Progenitor cell of endocrine pancreas (in vitro differentiated cells): ENCODE data around the gene N4BP2L2. TPM values are rescaled to one million over a fixed set of nuclear protein-coding genes. Genes with fewer than 3 reads are reported as not detected.

Experiments
- DNase-seq: peaks from one replicate; pipeline ENCODE4 v3.0.0; 2021; ENCODE audit warnings: low spot score; ENCODE audit not compliant: unreplicated experiment
- H3K27ac Mint-ChIP-seq: 2 replicates; pipeline ENCODE4 v1.8.0; 2021; ENCODE audit warnings: mild to moderate bottlenecking, moderate library complexity, mixed read lengths
- H3K27me3 Mint-ChIP-seq: 2 replicates; pipeline ENCODE4 v1.8.0; 2021; ENCODE audit warnings: mixed read lengths
- H3K36me3 Mint-ChIP-seq: 2 replicates; pipeline ENCODE4 v1.8.0; 2022; ENCODE audit warnings: mixed read lengths; ENCODE audit not compliant: insufficient read depth
- H3K4me1 Mint-ChIP-seq: 2 replicates; pipeline ENCODE4 v1.8.0; 2021; ENCODE audit warnings: low read depth, mixed read lengths
- H3K4me3 Mint-ChIP-seq: 2 replicates; pipeline ENCODE4 v1.8.0; 2021; ENCODE audit warnings: low read depth, mild to moderate bottlenecking, moderate library complexity, mixed read lengths
- H3K9me3 Mint-ChIP-seq: 2 replicates; pipeline ENCODE4 v1.8.0; 2021; ENCODE audit warnings: low read depth, mixed read lengths
- total RNA-seq: library from RNA; stranded (reverse); gene quantifications from 2 replicates; pipeline ENCODE4 v1.2.1, GENCODE V29; 2021
- TF ChIP-seq, protein P1 (sequence below): fragments of 200-600 bp; sonication (generic); IDR thresholded peaks from one replicate; pipeline ENCODE4 v1.5.0; 2021; ENCODE audit warnings: antibody characterized with exemption, mild to moderate bottlenecking; ENCODE audit not compliant: unreplicated experiment

The N4BP2L2 gene
- total RNA-seq, 1 donor from 2014 or later: 155 TPM

DNA sequence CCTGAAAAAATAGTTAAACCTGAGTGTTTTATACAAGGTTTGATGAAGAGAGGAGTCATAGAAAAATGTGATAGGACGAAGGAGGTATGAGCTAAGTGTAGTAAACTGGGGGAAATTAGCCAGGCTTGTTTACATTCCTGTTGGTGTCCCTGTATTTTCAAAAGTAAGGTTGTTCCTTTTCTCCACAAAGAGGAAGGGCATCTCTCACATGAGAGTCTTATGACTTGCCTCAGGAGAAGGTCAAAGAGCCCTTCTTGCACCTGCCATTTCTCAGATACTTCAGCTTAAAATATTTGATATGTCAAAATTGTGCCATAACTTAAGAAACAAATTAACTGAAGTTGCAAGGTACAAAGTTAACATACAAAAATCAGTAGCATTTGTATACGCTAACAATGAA is 3.6 kb upstream of the N4BP2L2 start:
- H3K27me3 Mint-ChIP-seq: no peaks in the 10 kb centered on the region
- DNase-seq: no peak
- H3K27ac Mint-ChIP-seq: no peak overlapping the region
- TF ChIP-seq, protein P1, sequence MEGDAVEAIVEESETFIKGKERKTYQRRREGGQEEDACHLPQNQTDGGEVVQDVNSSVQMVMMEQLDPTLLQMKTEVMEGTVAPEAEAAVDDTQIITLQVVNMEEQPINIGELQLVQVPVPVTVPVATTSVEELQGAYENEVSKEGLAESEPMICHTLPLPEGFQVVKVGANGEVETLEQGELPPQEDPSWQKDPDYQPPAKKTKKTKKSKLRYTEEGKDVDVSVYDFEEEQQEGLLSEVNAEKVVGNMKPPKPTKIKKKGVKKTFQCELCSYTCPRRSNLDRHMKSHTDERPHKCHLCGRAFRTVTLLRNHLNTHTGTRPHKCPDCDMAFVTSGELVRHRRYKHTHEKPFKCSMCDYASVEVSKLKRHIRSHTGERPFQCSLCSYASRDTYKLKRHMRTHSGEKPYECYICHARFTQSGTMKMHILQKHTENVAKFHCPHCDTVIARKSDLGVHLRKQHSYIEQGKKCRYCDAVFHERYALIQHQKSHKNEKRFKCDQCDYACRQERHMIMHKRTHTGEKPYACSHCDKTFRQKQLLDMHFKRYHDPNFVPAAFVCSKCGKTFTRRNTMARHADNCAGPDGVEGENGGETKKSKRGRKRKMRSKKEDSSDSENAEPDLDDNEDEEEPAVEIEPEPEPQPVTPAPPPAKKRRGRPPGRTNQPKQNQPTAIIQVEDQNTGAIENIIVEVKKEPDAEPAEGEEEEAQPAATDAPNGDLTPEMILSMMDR: no peak
- peaks cover 3% of the 10 kb centered on the region for H3K4me1 Mint-ChIP-seq
- no peaks in the 10 kb centered on the region for H3K36me3 Mint-ChIP-seq
- peaks cover 5% of the 10 kb centered on the region for H3K9me3 Mint-ChIP-seq
- no peak overlapping the region for H3K4me3 Mint-ChIP-seq

DNA sequence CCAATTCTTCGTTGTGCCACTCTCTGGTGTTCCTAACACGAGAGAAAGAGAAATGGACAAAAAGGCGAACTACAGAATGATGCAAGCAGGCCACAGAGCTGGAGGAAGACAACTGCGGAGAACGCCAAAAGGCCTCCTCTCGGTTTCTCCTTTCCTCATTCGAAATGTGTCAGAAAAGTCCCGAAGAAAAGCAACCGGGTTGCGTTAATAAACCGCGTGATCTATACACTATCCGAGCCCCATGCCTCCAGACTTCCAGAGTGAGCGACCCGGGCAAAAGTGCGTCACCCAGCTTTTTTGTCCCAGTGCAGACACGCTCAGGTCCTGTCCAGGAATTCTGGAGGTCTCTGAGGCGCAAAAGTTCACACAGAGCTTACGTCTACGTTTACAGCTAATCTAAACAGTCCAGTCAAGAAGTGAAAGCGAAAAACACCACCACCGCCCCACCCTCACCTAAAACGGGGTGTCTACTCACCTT is 413 bp downstream of the N4BP2L2 start:
- Mint-ChIP-seq H3K9me3 (peaks cover 5% of the 10 kb centered on the region), H3K4me3 (peak overlapping the region; percentile 96), H3K27me3 (no peaks in the 10 kb centered on the region), H3K36me3 (peaks cover 24% of the 10 kb centered on the region), H3K4me1 (peaks cover 20% of the 10 kb centered on the region), H3K27ac (peak overlapping the region; percentile 99)
- TF ChIP-seq, protein P1: no peak
- DNase-seq: peak; percentile 27

DNA sequence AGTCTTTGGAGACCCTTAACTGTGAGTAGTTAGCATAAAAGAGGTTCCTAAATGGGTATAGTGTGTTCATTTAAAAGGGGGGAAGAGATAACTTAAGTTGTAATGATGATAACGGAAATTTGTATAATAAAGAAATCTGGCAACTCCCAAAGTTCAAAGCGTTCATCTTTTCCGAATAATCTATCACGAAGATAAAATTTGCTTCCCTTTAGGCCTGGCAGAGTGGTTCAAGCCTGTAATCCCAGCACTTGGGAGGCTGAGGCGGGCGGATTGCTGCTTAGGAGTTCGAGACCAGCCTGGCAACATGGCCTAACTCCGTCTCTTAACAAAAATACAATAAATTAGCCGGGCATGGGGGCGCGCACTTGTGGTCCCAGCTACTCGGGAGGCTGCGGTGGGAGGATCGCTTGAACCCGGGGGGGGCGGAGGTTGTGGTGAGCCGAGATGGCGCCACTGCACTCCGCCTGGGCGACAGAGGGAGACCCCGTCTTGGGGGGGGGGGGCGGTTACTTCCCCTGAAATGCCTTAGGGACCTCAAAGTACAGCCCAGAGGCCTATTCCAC is 934 bp downstream of the N4BP2L2 start:
- Mint-ChIP-seq H3K27me3 (no peaks in the 10 kb centered on the region), H3K36me3 (peaks cover 24% of the 10 kb centered on the region), H3K27ac (peak overlapping the region; percentile 99), H3K4me3 (peak overlapping the region; percentile 96), H3K9me3 (peaks cover 5% of the 10 kb centered on the region), H3K4me1 (peaks cover 20% of the 10 kb centered on the region)
- TF ChIP-seq, protein P1: no peak
- peak; percentile 12 for DNase-seq

DNA sequence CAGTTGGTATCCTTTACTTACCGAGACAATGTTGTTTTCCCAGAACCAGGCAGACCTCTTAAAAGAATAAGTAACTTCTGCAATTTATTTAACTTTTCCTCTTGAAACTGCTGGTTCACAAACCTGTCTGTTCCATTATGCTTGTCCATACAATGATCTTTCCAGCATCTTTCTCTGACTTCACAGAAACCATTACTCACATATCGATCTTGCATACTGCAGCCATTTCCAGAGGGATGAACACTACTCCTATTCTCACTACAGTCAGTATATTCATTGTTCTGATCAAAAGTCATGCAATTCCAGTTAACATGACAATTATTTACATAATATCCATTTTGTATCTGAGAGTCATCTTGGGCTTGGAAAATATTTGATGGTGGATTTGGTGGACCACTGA is 2.8 kb downstream of the N4BP2L2 start:
- peaks cover 5% of the 10 kb centered on the region for H3K9me3 Mint-ChIP-seq
- peaks cover 26% of the 10 kb centered on the region for H3K36me3 Mint-ChIP-seq
- H3K27ac Mint-ChIP-seq: no peak overlapping the region
- H3K4me1 Mint-ChIP-seq: peaks cover 23% of the 10 kb centered on the region
- DNase-seq: no peak
- TF ChIP-seq, protein P1: no peak
- H3K27me3 Mint-ChIP-seq: no peaks in the 10 kb centered on the region
- H3K4me3 Mint-ChIP-seq: no peak overlapping the region

DNA sequence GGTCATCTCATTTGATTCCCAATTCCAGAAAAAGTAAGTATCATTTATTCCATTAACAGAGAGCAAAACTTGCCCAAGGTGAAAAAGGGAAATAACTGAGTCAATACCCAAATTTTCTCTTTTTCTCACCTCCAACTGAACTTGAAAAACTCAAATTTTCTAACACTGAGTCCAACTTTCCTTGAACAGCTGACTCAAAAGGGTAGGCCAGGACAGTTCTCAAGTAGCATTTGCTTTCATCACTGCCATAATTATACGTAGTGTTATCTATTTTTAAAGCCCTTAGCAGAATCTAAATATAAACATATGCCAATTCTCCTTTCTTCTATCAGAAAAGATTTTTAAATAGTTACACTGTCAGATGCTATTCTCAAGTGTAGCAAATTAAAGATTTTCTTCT is 3.5 kb downstream of the N4BP2L2 start:
- no peak for DNase-seq
- TF ChIP-seq, protein P1: no peak
- H3K27ac Mint-ChIP-seq: no peak overlapping the region
- H3K9me3 Mint-ChIP-seq: peaks cover 5% of the 10 kb centered on the region
- no peak overlapping the region for H3K4me3 Mint-ChIP-seq
- H3K36me3 Mint-ChIP-seq: peaks cover 26% of the 10 kb centered on the region
- no peaks in the 10 kb centered on the region for H3K27me3 Mint-ChIP-seq
- peaks cover 23% of the 10 kb centered on the region for H3K4me1 Mint-ChIP-seq
